DLD1 (cell line): ENCODE results near the gene MED13L.

Experiments
- in situ Hi-C: cut with HindIII; loops from 2 replicates; pipeline ENCODE4 v1.10.0; 2017; ENCODE audit warnings: low sequenced_read_pairs

Gene MED13L

GRCh38 chr12:116277467-116278278 is at the start of gene MED13L:
TSS of gene MED13L (minus strand) at chr12:116277693. CDS start at chr12:116277131, 562 bp downstream.
- in situ Hi-C loops = no loop called here

GRCh38 chr12:116325336-116325664 is 47.8 kb upstream of the MED13L start:
- in situ Hi-C loops = no loop called here

GRCh38 chr12:116324654-116325335 is 47.3 kb upstream of the MED13L start:
- in situ Hi-C loops = no loop called here

- in situ Hi-C loops = no loop called here
Measured at GRCh38 chr12:116323406-116324386, 46.2 kb upstream of the MED13L start.

GRCh38 chr12:116321913-116322312 is 44.4 kb upstream of the MED13L start:
- in situ Hi-C loops = no loop called here

- in situ Hi-C loops = no loop called here
Measured at GRCh38 chr12:116320791-116321217, 43.3 kb upstream of the MED13L start.

GRCh38 chr12:116319898-116320621 is 42.6 kb upstream of the MED13L start:
- in situ Hi-C loops = no loop called here

- in situ Hi-C loops = no loop called here
Measured at GRCh38 chr12:116319233-116319897, 41.9 kb upstream of the MED13L start.

GRCh38 chr12:116318576-116319232 is 41.2 kb upstream of the MED13L start:
- in situ Hi-C loops = no loop called here

GRCh38 chr12:116317986-116318575 is 40.6 kb upstream of the MED13L start:
- in situ Hi-C loops = no loop called here

- in situ Hi-C loops = no loop called here
Measured at GRCh38 chr12:116317139-116317538, 39.6 kb upstream of the MED13L start.

GRCh38 chr12:116314477-116314876 is 37.0 kb upstream of the MED13L start:
- in situ Hi-C loops = no loop called here

GRCh38 chr12:116313194-116313927 is 35.9 kb upstream of the MED13L start:
- in situ Hi-C loops = no loop called here

GRCh38 chr12:116310082-116310481 is 32.6 kb upstream of the MED13L start:
- in situ Hi-C loops = no loop called here

GRCh38 chr12:116309343-116309742 is 31.9 kb upstream of the MED13L start:
- in situ Hi-C loops = no loop called here

GRCh38 chr12:116308647-116309046 is 31.2 kb upstream of the MED13L start:
- in situ Hi-C loops = no loop called here

- in situ Hi-C loops = no loop called here
Measured at GRCh38 chr12:116306968-116307367, 29.5 kb upstream of the MED13L start.

- in situ Hi-C loops = no loop called here
Measured at GRCh38 chr12:116306506-116306905, 29.0 kb upstream of the MED13L start.
